Mucosa of descending colon (tissue), 3 donors: ENCODE data around the gene CNTD1. TPM values are rescaled to one million over a fixed set of nuclear protein-coding genes. Genes with fewer than 3 reads are reported as not detected.
A peak's percentile ranks its signal among the peaks of the same experiment; 100 is the strongest.

ENCODE experiments used
- ATAC-seq: fragments of 200-7000 bp; cut with Tn5 transposase; one replicate; pipeline ENCODE4 v1.9.1; 2020; ENCODE audit warnings: mild to moderate bottlenecking, moderate library complexity
- DNase-seq, 3 donors: peaks; one replicate each; pipeline ENCODE4 v3.0.0-alpha.2; 2020
- H3K36me3 ChIP-seq: fragments of 200-600 bp; one replicate; pipeline ENCODE4 v1.8.0; 2021; ENCODE audit warnings: low read depth, mild to moderate bottlenecking
- H3K4me1 ChIP-seq: fragments of 200-600 bp; one replicate; pipeline ENCODE4 v1.8.0; 2021; ENCODE audit warnings: low read depth, mild to moderate bottlenecking
- H3K4me3 ChIP-seq: fragments of 200-600 bp; one replicate; pipeline ENCODE4 v1.8.0; 2021; ENCODE audit warnings: mild to moderate bottlenecking
- H3K9me3 ChIP-seq: fragments of 200-600 bp; one replicate; pipeline ENCODE4 v1.8.0; 2021; ENCODE audit warnings: mild to moderate bottlenecking
- intact Hi-C, 2 donors: fragments of 100-400 bp; cut with DNase I in 1 of 2; cut with micrococcal nuclease in 1 of 2; formaldehyde crosslinking; loops; one replicate each; pipeline versions ENCODE4 v1.11.0 to v1.11.1; 2022; cut with DNase I, micrococcal nuclease
- total RNA-seq, 3 donors: library from RNA; stranded (reverse); fragmentation: NEBNext Ultra II Directional in 2 of 3; extraction: Animal tissue kit (Norgen Biotek cat#: 25700) in 2 of 3; gene quantifications; one replicate each; pipeline versions ENCODE4 v1.2.1 to v1.2.4, GENCODE V29; 2021 to 2023
- TF ChIP-seq, protein P1 (sequence below): fragments of 200-600 bp; IDR thresholded peaks from one replicate; pipeline ENCODE4 v1.8.0; 2022; ENCODE audit warnings: antibody characterized with exemption, mild to moderate bottlenecking
- donor health status: DM: no; HTN: no; CAD: no; lungs with moderate emphysema.
- donor health status: DM: no; HTN: no; CAD: no.
- donor health status: DM: no; HTN: yes; CAD: no.

Gene CNTD1
- total RNA-seq, 3 donors from 2014 or later = 0.79 to 3.3 (median 1.2) TPM

DNA sequence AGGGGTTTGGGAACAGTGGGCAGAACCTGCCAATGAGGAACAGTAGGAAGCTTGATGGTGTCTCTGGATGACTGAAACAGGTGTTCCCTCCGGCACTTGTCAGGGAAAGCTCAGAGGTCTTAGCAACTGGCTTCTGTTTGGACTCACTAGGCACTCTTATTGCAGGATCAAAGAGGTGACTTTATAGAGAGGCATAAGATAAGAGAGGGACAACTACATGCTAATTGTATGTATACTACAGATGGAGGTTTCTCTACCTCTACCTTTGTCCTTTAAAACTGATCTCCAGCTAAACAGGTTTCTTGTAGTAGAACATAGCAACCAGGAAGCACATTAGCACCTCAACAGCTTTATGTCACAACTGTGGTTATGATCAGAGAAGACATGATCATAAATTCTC, 7.6 kb downstream of the CNTD1 start:
- intact Hi-C loops = no loop called here
- no peaks in the 10 kb centered on the region for H3K36me3 ChIP-seq
- DNase-seq (no peak), ATAC-seq (peak; percentile 78)
- H3K9me3 ChIP-seq = no peaks in the 10 kb centered on the region
- TF ChIP-seq, protein P1, sequence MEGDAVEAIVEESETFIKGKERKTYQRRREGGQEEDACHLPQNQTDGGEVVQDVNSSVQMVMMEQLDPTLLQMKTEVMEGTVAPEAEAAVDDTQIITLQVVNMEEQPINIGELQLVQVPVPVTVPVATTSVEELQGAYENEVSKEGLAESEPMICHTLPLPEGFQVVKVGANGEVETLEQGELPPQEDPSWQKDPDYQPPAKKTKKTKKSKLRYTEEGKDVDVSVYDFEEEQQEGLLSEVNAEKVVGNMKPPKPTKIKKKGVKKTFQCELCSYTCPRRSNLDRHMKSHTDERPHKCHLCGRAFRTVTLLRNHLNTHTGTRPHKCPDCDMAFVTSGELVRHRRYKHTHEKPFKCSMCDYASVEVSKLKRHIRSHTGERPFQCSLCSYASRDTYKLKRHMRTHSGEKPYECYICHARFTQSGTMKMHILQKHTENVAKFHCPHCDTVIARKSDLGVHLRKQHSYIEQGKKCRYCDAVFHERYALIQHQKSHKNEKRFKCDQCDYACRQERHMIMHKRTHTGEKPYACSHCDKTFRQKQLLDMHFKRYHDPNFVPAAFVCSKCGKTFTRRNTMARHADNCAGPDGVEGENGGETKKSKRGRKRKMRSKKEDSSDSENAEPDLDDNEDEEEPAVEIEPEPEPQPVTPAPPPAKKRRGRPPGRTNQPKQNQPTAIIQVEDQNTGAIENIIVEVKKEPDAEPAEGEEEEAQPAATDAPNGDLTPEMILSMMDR = no peak
- no peak overlapping the region for H3K4me3 ChIP-seq
- peaks cover 17% of the 10 kb centered on the region for H3K4me1 ChIP-seq

DNA sequence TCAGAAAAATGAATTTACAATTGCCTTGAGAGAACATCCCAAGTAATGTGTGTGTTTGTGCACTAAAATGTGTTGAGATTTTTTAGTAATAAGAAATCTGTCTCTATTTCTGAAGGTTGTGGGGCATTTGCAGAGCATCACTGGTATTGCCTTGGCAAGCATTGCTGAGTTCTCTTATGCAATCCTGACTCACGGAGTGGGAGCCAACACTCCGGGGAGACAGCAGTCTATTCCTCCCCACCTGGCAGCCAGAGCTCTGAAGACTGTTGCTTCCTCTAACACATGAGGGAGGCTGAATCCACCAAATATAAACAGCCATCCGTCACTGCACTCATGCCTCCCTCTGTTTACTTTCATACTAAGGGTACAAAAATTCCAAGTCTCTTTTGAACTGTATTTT, 10.6 kb downstream of the CNTD1 start:
- intact Hi-C loops = no loop called here
- DNase-seq = no peak
- Histone ChIP-seq H3K4me1 (peaks cover 7% of the 10 kb centered on the region), H3K36me3 (no peaks in the 10 kb centered on the region), H3K9me3 (no peaks in the 10 kb centered on the region), H3K4me3 (no peak overlapping the region)
- ATAC-seq = no peak
- TF ChIP-seq, protein P1 = no peak

DNA sequence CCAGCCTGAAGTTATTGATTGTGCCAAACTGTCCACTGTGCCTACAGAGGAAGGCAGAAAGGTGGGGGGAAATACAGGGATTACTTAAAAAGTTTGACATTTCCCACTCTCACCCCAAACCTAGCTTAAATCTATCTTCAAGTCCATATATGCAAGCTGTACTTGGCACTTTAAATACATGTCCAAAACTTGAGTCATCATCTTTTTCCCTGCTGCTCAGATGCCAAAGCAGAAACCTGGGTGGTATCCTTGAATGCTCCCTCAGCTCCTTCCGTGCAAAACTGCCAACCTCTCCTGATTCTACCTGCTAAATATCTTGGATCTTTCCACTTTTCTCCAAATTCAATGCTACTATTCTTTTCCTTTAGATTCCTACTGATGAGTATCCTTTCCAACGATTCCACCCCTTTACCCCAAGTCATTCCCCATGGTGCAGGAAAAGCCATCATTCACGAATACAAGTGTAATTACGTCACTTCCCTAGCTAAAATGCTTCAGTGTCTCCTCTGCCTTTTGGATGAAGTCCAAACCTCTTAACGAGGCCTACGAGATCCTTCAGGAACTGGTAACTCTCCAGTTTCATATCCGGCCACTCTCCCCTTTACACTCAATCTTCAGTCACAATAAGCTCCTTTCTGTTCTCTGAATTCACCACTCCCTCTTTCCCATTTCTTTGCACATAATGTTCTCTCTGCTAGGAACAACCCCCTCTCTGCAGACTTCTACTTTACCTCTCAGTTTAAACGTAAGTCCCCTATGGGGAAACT, 16.2 kb downstream of the CNTD1 start:
- Histone ChIP-seq H3K36me3 (peaks cover 11% of the 10 kb centered on the region), H3K9me3 (no peaks in the 10 kb centered on the region), H3K4me3 (no peak overlapping the region), H3K4me1 (no peaks in the 10 kb centered on the region)
- intact Hi-C loops = no loop called here
- TF ChIP-seq, protein P1 = no peak
- DNase-seq = no peak
- ATAC-seq = no peak

DNA sequence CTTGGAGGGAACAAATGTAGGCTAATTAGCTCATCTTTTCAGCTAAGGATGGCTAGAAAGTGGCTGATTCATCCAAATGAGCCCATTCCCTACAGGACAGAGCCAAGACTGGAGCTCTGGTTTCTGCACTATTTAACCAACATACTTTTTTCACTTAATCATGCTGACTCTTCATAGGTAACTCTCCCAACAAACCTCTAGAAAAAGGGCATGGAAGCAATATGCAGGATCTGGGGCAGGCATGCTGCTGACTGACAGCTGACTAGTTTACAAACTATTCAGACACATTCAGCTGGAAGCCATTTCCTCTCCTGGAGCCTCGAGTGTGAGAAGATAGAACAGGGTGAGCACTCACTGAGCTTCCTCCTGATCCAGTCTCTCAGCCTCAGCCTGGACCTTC, 19.2 kb downstream of the CNTD1 start:
- ATAC-seq (no peak), DNase-seq (no peak)
- Histone ChIP-seq H3K4me1 (peaks cover 7% of the 10 kb centered on the region), H3K4me3 (no peak overlapping the region), H3K9me3 (no peaks in the 10 kb centered on the region), H3K36me3 (peaks cover 11% of the 10 kb centered on the region)
- intact Hi-C loops = no loop called here
- TF ChIP-seq, protein P1 = no peak

DNA sequence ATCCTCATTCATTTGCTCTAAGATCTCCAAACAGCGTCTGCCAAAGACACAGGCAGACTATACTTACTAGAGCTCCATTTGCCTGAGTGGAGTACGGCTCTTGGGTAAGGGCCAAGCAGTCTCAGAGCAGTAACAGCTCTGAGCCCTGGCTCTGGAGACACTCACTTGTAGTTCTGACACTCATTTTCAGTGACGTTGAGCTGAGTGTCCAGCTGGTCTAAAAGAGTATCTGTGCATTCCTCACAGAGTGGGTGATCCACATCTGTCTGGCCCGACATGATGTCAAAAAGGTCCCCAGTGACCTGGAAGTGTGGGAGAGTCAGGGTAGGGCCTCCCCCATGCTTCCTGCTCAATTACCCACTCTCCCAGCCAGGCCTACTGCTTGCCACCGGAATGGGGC, 19.7 kb downstream of the CNTD1 start:
- Histone ChIP-seq H3K4me3 (no peak overlapping the region), H3K9me3 (no peaks in the 10 kb centered on the region), H3K36me3 (peaks cover 11% of the 10 kb centered on the region), H3K4me1 (peaks cover 12% of the 10 kb centered on the region)
- ATAC-seq (no peak), DNase-seq (no peak)
- intact Hi-C loops = no loop called here
- TF ChIP-seq, protein P1 = no peak
